ENCODE data around the gene ALDOC.

- TF ChIP-seq, protein P1, sequence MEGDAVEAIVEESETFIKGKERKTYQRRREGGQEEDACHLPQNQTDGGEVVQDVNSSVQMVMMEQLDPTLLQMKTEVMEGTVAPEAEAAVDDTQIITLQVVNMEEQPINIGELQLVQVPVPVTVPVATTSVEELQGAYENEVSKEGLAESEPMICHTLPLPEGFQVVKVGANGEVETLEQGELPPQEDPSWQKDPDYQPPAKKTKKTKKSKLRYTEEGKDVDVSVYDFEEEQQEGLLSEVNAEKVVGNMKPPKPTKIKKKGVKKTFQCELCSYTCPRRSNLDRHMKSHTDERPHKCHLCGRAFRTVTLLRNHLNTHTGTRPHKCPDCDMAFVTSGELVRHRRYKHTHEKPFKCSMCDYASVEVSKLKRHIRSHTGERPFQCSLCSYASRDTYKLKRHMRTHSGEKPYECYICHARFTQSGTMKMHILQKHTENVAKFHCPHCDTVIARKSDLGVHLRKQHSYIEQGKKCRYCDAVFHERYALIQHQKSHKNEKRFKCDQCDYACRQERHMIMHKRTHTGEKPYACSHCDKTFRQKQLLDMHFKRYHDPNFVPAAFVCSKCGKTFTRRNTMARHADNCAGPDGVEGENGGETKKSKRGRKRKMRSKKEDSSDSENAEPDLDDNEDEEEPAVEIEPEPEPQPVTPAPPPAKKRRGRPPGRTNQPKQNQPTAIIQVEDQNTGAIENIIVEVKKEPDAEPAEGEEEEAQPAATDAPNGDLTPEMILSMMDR (IDR thresholded peaks at IDR 0.05; ENCODE audit: low read depth, low read length): no peak
- TF ChIP-seq, protein P2, sequence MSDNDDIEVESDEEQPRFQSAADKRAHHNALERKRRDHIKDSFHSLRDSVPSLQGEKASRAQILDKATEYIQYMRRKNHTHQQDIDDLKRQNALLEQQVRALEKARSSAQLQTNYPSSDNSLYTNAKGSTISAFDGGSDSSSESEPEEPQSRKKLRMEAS (IDR thresholded peaks at IDR 0.05; ENCODE audit: low read depth, low read length): no peak
- TF ChIP-seq MYC (IDR thresholded peaks at IDR 0.05; ENCODE audit: low read depth, low read length): no peak
These were observed 38.7 kb upstream of the ALDOC start for GRCh38 chr17:28615260-28615940.

All from NB4 (cell line).